ENCODE results near the gene CHST6. TPM values are rescaled to one million over a fixed set of nuclear protein-coding genes. Genes with fewer than 3 reads are reported as not detected.
"Not testable (repeated sequence)": the region's sequence is repeated elsewhere in the genome, so short reads cannot be mapped to it uniquely, and the experiment has no call there.

The CHST6 gene
- total RNA-seq, 1 donor from 2014 or later: 6.0 TPM

- Mint-ChIP-seq H3K4me3 (peak within 1 kb of the TSS; percentile 89), H3K4me1 (ENCODE audit: unreplicated experiment) (peaks cover 13% of the 10 kb centered on the region), H3K27ac (peak within 1 kb of the TSS; percentile 94), H3K27me3 (no peaks in the 10 kb centered on the region), H3K36me3 (peaks cover 8% of the 10 kb centered on the region), H3K9me3 (peaks cover 4% of the 10 kb centered on the region)
- DNase-seq (ENCODE audit: extremely low spot score, unreplicated experiment): peak; percentile 98
- TF ChIP-seq, protein P1, sequence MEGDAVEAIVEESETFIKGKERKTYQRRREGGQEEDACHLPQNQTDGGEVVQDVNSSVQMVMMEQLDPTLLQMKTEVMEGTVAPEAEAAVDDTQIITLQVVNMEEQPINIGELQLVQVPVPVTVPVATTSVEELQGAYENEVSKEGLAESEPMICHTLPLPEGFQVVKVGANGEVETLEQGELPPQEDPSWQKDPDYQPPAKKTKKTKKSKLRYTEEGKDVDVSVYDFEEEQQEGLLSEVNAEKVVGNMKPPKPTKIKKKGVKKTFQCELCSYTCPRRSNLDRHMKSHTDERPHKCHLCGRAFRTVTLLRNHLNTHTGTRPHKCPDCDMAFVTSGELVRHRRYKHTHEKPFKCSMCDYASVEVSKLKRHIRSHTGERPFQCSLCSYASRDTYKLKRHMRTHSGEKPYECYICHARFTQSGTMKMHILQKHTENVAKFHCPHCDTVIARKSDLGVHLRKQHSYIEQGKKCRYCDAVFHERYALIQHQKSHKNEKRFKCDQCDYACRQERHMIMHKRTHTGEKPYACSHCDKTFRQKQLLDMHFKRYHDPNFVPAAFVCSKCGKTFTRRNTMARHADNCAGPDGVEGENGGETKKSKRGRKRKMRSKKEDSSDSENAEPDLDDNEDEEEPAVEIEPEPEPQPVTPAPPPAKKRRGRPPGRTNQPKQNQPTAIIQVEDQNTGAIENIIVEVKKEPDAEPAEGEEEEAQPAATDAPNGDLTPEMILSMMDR (conservative IDR thresholded peaks at IDR 0.05): no peak
Observed at GRCh38 chr16:75432828-75433731, 62.2 kb downstream of the CHST6 start, which contains the start of gene CFDP1. CFDP1 (minus strand) TSS chr16:75433503; CDS start chr16:75433352, 151 bp downstream.

DNA sequence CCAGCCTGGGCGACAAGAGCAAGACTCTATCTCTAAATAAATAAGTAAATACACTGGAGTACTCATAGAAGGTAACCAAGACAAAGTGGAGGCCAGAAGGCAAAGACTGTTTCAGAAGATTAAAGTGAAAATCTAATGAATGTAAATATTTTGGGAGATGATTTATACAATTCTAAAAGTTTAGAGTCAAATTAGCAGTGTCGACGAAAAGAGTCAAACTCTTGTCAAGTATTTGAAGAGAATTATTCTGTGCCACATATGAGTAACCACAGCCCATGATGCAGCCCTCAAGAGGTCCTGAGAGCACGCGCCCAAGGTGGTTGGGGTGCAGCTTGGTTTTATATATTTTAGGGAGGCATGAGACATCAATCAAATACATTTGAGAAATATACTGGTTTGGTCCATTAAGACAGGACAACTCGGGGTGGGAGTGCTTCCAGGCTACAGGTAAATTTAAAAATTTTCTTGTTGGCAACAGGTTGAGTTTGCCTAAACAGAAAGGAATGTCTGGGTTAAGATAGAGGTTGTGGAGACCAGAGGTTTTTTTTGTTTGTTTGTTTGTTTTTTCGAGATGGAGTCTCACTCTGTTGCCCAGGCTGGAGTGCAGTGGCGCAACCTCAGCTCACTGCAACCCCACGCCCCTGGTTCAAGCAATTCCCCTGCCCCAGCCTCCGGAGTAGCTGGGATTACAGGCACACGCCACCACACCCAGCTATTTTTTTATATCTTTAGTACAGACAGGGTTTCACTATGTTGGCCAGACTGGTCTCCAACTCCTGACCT lies 65.4 kb downstream of the CHST6 start:
- Mint-ChIP-seq H3K9me3 (no peaks in the 10 kb centered on the region), H3K4me1 (ENCODE audit: unreplicated experiment) (peaks cover 13% of the 10 kb centered on the region), H3K27me3 (no peaks in the 10 kb centered on the region), H3K27ac (peak overlapping the region; percentile 32), H3K4me3 (peak overlapping the region; percentile 71), H3K36me3 (peaks cover 12% of the 10 kb centered on the region)
- DNase-seq (ENCODE audit: extremely low spot score, unreplicated experiment): no peak
- TF ChIP-seq, protein P1 (conservative IDR thresholded peaks at IDR 0.05): no peak

- Mint-ChIP-seq H3K4me1 (ENCODE audit: unreplicated experiment) (peaks cover 11% of the 10 kb centered on the region), H3K36me3 (peaks cover 13% of the 10 kb centered on the region)
- H3K4me3 Mint-ChIP-seq; H3K27ac Mint-ChIP-seq; DNase-seq (ENCODE audit: extremely low spot score, unreplicated experiment); H3K27me3 Mint-ChIP-seq; H3K9me3 Mint-ChIP-seq: not testable (repeated sequence)
Observed at GRCh38 chr16:75426524-75426923, 68.7 kb downstream of the CHST6 start.

- peak overlapping the region; percentile 68 for H3K27ac Mint-ChIP-seq
- H3K36me3 Mint-ChIP-seq; DNase-seq (ENCODE audit: extremely low spot score, unreplicated experiment); H3K27me3 Mint-ChIP-seq; H3K9me3 Mint-ChIP-seq; H3K4me3 Mint-ChIP-seq: not testable (repeated sequence)
- H3K4me1 Mint-ChIP-seq (ENCODE audit: unreplicated experiment): peaks cover 23% of the 10 kb centered on the region
Observed at GRCh38 chr16:75424105-75424762, 71.0 kb downstream of the CHST6 start.

DNA sequence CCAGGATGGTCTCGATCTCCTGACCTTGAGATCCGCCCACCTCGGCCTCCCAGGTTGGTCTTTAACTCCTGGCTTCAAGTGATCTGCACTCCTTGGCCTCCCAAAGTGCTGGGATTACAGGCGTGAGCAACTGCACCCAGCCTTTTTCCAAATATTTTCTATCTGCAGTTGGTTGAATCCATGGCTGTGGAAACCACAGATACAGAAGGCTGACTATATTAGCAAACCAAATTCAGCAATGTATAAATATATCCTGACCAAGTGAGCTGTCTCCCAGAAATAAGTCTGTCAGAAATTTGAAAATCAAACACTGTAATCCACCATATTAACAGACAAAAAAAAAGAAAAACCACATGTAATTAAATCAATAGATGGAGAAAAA lies 71.5 kb downstream of the CHST6 start:
- DNase-seq (ENCODE audit: extremely low spot score, unreplicated experiment): no peak
- peaks cover 8% of the 10 kb centered on the region for H3K36me3 Mint-ChIP-seq
- H3K9me3 Mint-ChIP-seq: no peaks in the 10 kb centered on the region
- H3K4me3 Mint-ChIP-seq: no peak overlapping the region
- peak overlapping the region; percentile 68 for H3K27ac Mint-ChIP-seq
- no peaks in the 10 kb centered on the region for H3K27me3 Mint-ChIP-seq
- TF ChIP-seq, protein P1 (conservative IDR thresholded peaks at IDR 0.05): no peak
- H3K4me1 Mint-ChIP-seq (ENCODE audit: unreplicated experiment): peaks cover 23% of the 10 kb centered on the region

Other genes starting within 250 kb of the CHST6 start
- gene BCAR1, start 243.8 kb downstream of the CHST6 start, total RNA-seq (ENCODE audit: low replicate concordance): 67.2 and 73.0 TPM in 2 replicates
- 62.5 and 84.9 TPM in 2 replicates for gene CFDP1, start 61.9 kb downstream of the CHST6 start, total RNA-seq (ENCODE audit: low replicate concordance)
- gene TMEM170A, start 30.8 kb downstream of the CHST6 start, total RNA-seq (ENCODE audit: low replicate concordance): 37.9 and 46.4 TPM in 2 replicates
- 0.60 and 1.9 TPM in 2 replicates for gene CHST5, start 40.7 kb upstream of the CHST6 start, total RNA-seq (ENCODE audit: low replicate concordance)
- gene TMEM231, start 60.8 kb upstream of the CHST6 start, total RNA-seq (ENCODE audit: low replicate concordance): 10.0 and 18.2 TPM in 2 replicates
- 85.6 and 86.2 TPM in 2 replicates for gene GABARAPL2, start 70.9 kb upstream of the CHST6 start, total RNA-seq (ENCODE audit: low replicate concordance)
- 39.6 and 51.9 TPM in 2 replicates for gene ADAT1, start 127.8 kb upstream of the CHST6 start, total RNA-seq (ENCODE audit: low replicate concordance)
- gene KARS1, start 152.2 kb upstream of the CHST6 start, total RNA-seq (ENCODE audit: low replicate concordance): 129 and 142 TPM in 2 replicates
- 38.8 and 44.8 TPM in 2 replicates for gene TERF2IP, start 152.3 kb upstream of the CHST6 start, total RNA-seq (ENCODE audit: low replicate concordance)
- not detected in 2 replicates for gene CPHXL2, start 181.6 kb upstream of the CHST6 start, total RNA-seq (ENCODE audit: low replicate concordance)
- not detected in 2 replicates for gene DUXB, start 206.0 kb upstream of the CHST6 start, total RNA-seq (ENCODE audit: low replicate concordance)
- not detected in 2 replicates for gene CPHXL, start 231.0 kb upstream of the CHST6 start, total RNA-seq (ENCODE audit: low replicate concordance)